Coronary artery (tissue), 2 donors: ENCODE results near the gene STK32B.

Source experiments
- DNase-seq: peaks from one replicate; pipeline ENCODE4 v3.0.0-alpha.2; 2017; ENCODE audit warnings: low spot score
- H3K27ac ChIP-seq, 2 donors: fragments of 200-600 bp; sonication (generic); one replicate each; pipeline ENCODE4 v1.5.1; 2016 to 2019
- H3K4me3 ChIP-seq: fragments of 200-600 bp; sonication (generic); 2 replicates; pipeline ENCODE4 v1.5.1; 2016; ENCODE audit warnings: mild to moderate bottlenecking, moderate library complexity
- CTCF ChIP-seq: fragments of 200-600 bp; sonication (generic); IDR thresholded peaks from one replicate; pipeline ENCODE4 v1.5.1; 2019; ENCODE audit warnings: antibody characterized with exemption

The STK32B gene

GRCh38 chr4:5399790-5400421 is 348.6 kb downstream of the STK32B start:
- no peak for DNase-seq
- no peak overlapping the region for H3K27ac ChIP-seq
- no peak overlapping the region for H3K4me3 ChIP-seq
- TF ChIP-seq CTCF, result no peak

- no peak for TF ChIP-seq CTCF
- Histone ChIP-seq H3K4me3 (no peak overlapping the region), H3K27ac (no peak overlapping the region)
- DNase-seq, result no peak
These were observed 352.6 kb downstream of the STK32B start for GRCh38 chr4:5403746-5404497.

GRCh38 chr4:5409237-5409636 is 358.0 kb downstream of the STK32B start:
- no peak for TF ChIP-seq CTCF
- Histone ChIP-seq H3K4me3 (no peak overlapping the region), H3K27ac (no peak overlapping the region)
- no peak for DNase-seq

GRCh38 chr4:5409972-5410618 is 358.8 kb downstream of the STK32B start:
- no peak overlapping the region for H3K4me3 ChIP-seq
- no peak for TF ChIP-seq CTCF
- H3K27ac ChIP-seq, result no peak overlapping the region
- DNase-seq, result no peak

GRCh38 chr4:5412296-5412695 is 361.0 kb downstream of the STK32B start:
- no peak for TF ChIP-seq CTCF

GRCh38 chr4:5412751-5413150 is 361.5 kb downstream of the STK32B start:
- TF ChIP-seq CTCF, result no peak

More at GRCh38 chr4:5412296-5412695, 361.0 kb downstream of the STK32B start:
- DNase-seq, result no peak
- Histone ChIP-seq H3K27ac (no peak overlapping the region), H3K4me3 (no peak overlapping the region)

More at GRCh38 chr4:5412751-5413150, 361.5 kb downstream of the STK32B start:
- H3K4me3 ChIP-seq, result no peak overlapping the region
- DNase-seq, result no peak
- no peak overlapping the region for H3K27ac ChIP-seq
